Endothelial cell of umbilical vein (primary cell): ENCODE results near the gene UBE2S. TPM values are rescaled to one million over a fixed set of nuclear protein-coding genes. Genes with fewer than 3 reads are reported as not detected.

Experiments
- BruUV-seq: library from RNA; stranded (reverse); fragments of 400-500 nt; replicated peaks from 2 replicates; lab custom pipeline; 2021; lab: Mats Ljungman, UMichigan
- CTCF ChIA-PET: fragments of 300-600, 350-600 bp; sonication (Branson Sonifier 250); formaldehyde crosslinking; loops from one replicate; lab custom pipeline; 2021; ENCODE audit warnings: antibody characterized with exemption, inconsistent platforms; lab: Charles Lee
- POLR2A ChIA-PET: fragments of 300-600, 350-600 bp; sonication (Branson Sonifier 250); formaldehyde crosslinking; loops from one replicate; lab custom pipeline; 2021; ENCODE audit warnings: antibody characterized with exemption, inconsistent platforms; lab: Charles Lee
- DNase-seq: peaks from one replicate; pipeline ENCODE4 v3.0.0-alpha.2; 2011; ENCODE audit warnings: low read depth, low spot score
- FAIRE-seq: peaks from 2 replicates; lab custom pipeline; 2011; peaks lifted over from hg19 to GRCh38; lab: Jason Lieb, UNC
- H2AFZ ChIP-seq: 2 replicates; pipeline ENCODE4 v1.6.0; 2012; ENCODE audit warnings: low read depth, low read length, control low read depth, inconsistent platforms
- H3K27ac ChIP-seq: 2 replicates; pipeline ENCODE4 v1.5.1; 2011; ENCODE audit warnings: low read depth, mild to moderate bottlenecking, control low read depth, low read length, moderate library complexity; ENCODE audit not compliant: insufficient read depth
- H3K27me3 ChIP-seq, 2 experiments: 2 replicates each; pipeline versions ENCODE4 v1.6.0 to v1.6.1; 2011; ENCODE audit warnings: low read length in 2 of 2, mixed read lengths in 1 of 2; ENCODE audit not compliant: control insufficient read depth in 2 of 2, insufficient read depth in 2 of 2
- H3K36me3 ChIP-seq, 2 experiments: 2 replicates in 1 of 2; 3 replicates in 1 of 2; pipeline ENCODE4 v1.5.1; 2011; ENCODE audit warnings: low read length in 2 of 2, mild to moderate bottlenecking in 1 of 2, moderate library complexity in 1 of 2; ENCODE audit not compliant: control insufficient read depth in 2 of 2, insufficient read depth in 2 of 2; ENCODE audit errors: extremely low read depth in 1 of 2
- H3K4me1 ChIP-seq: 3 replicates; pipeline ENCODE4 v1.5.1; 2011; ENCODE audit warnings: mild to moderate bottlenecking, low read length; ENCODE audit not compliant: control insufficient read depth, insufficient read depth; ENCODE audit errors: extremely low read depth
- H3K4me2 ChIP-seq: 2 replicates; pipeline ENCODE4 v1.6.1; 2011; ENCODE audit warnings: low read length, control low read depth, mixed read lengths; ENCODE audit not compliant: insufficient read depth
- H3K4me3 ChIP-seq, 3 experiments: fragments of 200-600 bp in 1 of 3; sonication (generic), shearing (Covaris generic) in 1 of 3; replicated peaks in 1 of 3; 2 replicates each; pipeline ENCODE4 v1.5.1; 2011 to 2016; ENCODE audit warnings: control low read depth in 3 of 3, low read length in 3 of 3, mild to moderate bottlenecking in 2 of 3, inconsistent platforms in 1 of 3, low read depth in 1 of 3, moderate library complexity in 1 of 3; ENCODE audit not compliant: insufficient read depth in 1 of 3
- H3K79me2 ChIP-seq: 2 replicates; pipeline ENCODE4 v1.6.0; 2012; ENCODE audit warnings: low read length, inconsistent platforms; ENCODE audit not compliant: control insufficient read depth, insufficient read depth
- H3K9ac ChIP-seq: replicated peaks from 2 replicates; pipeline ENCODE3; 2011; ENCODE audit warnings: low read length, control low read depth; ENCODE audit not compliant: insufficient read depth; ENCODE audit errors: extremely low read depth
- H3K9me1 ChIP-seq: replicated peaks from 3 replicates; pipeline ENCODE4 v1.6.0; 2011; ENCODE audit warnings: mild to moderate bottlenecking, low read length; ENCODE audit not compliant: control insufficient read depth, insufficient read depth; ENCODE audit errors: extremely low read depth
- H3K9me3 ChIP-seq: replicated peaks from 2 replicates; pipeline ENCODE4 v1.5.1; 2012; ENCODE audit warnings: low read length, inconsistent platforms; ENCODE audit not compliant: control insufficient read depth, insufficient read depth
- H4K20me1 ChIP-seq: replicated peaks from 2 replicates; pipeline ENCODE3; 2011; ENCODE audit warnings: mild to moderate bottlenecking, low read length; ENCODE audit not compliant: control insufficient read depth, insufficient read depth; ENCODE audit errors: extremely low read depth
- CTCF ChIP-seq, 2 donors: IDR thresholded peaks; 1 replicate in 1 of 2; 2 replicates in 1 of 2; pipeline ENCODE4 v1.5.1; 2011; ENCODE audit warnings: low read length in 2 of 2, mild to moderate bottlenecking in 2 of 2, moderate library complexity in 2 of 2, control low read depth in 1 of 2, inconsistent platforms in 1 of 2, low read depth in 1 of 2; ENCODE audit not compliant: insufficient read depth in 1 of 2; ENCODE audit errors: extremely low read depth in 1 of 2
- EZH2 ChIP-seq: IDR thresholded peaks from 2 replicates; pipeline ENCODE4 v1.6.1; 2012; ENCODE audit warnings: borderline replicate concordance, low read depth, mild to moderate bottlenecking, moderate library complexity, low read length, inconsistent platforms; ENCODE audit not compliant: severe bottlenecking
- FOS ChIP-seq: IDR thresholded peaks from 2 replicates; pipeline ENCODE4 v1.6.1; 2011; ENCODE audit warnings: mild to moderate bottlenecking, low read length, moderate library complexity, borderline replicate concordance; ENCODE audit not compliant: insufficient read depth
- GATA2 ChIP-seq: IDR thresholded peaks from 2 replicates; pipeline ENCODE4 v1.7.0; 2011; ENCODE audit warnings: low read depth, mild to moderate bottlenecking, moderate library complexity, mixed read lengths, low read length; ENCODE audit not compliant: insufficient read length, insufficient read depth
- JUN ChIP-seq: IDR thresholded peaks from 2 replicates; pipeline ENCODE4 v1.6.1; 2011; ENCODE audit warnings: borderline replicate concordance, low read depth; ENCODE audit not compliant: insufficient read length, insufficient read depth
- MYC ChIP-seq: IDR thresholded peaks from one replicate; pipeline ENCODE4 v1.6.1; 2011; ENCODE audit warnings: mild to moderate bottlenecking, low read depth, low read length
- POLR2A ChIP-seq: IDR thresholded peaks from 2 replicates; pipeline ENCODE4 v1.6.1; 2012; ENCODE audit warnings: low read depth, mild to moderate bottlenecking, control low read depth, low read length
- POLR2AphosphoS5 ChIP-seq: IDR thresholded peaks from 2 replicates; pipeline ENCODE4 v1.6.1; 2012; ENCODE audit warnings: low read depth, mild to moderate bottlenecking, control low read depth, low read length, moderate library complexity; ENCODE audit not compliant: insufficient read depth
- dilution Hi-C: fragments of 300-500 bp; cut with MboI; formaldehyde crosslinking; loops from one replicate; pipeline ENCODE4 v1.15.0; 2019; ENCODE audit warnings: low sequenced_read_pairs; ENCODE audit not compliant: extremely low pct_ligation_motif_present
- intact Hi-C: fragments of 100-400 bp; cut with micrococcal nuclease; formaldehyde crosslinking; loops from one replicate; pipeline ENCODE4 v1.10.0; 2022
- polyA plus RNA-seq, 4 experiments: library from polyadenylated mRNA; depleted of rRNA in 3 of 4; stranded (reverse) in 3 of 4; unstranded in 1 of 4; fragments of >200 nt; gene quantifications; 2 replicates each; pipeline versions ENCODE4 v1.2.1 to v1.2.3, GENCODE V29; 2011 to 2012; ENCODE audit warnings: missing spikeins in 1 of 4
- total RNA-seq: library from RNA; stranded (reverse); gene quantifications from 2 replicates; pipeline ENCODE4 v1.2.3, GENCODE V29; 2021
- TF ChIP-seq, protein P1 (sequence below): IDR thresholded peaks from 2 replicates; pipeline ENCODE4 v1.6.1; 2011; ENCODE audit not compliant: insufficient read depth, insufficient read length

UBE2S gene
- total and polyA plus RNA-seq, 2 donors (not counting 3 experiments of a cell fraction or from before 2014, with no cell fraction given): 183 to 257 TPM

DNA sequence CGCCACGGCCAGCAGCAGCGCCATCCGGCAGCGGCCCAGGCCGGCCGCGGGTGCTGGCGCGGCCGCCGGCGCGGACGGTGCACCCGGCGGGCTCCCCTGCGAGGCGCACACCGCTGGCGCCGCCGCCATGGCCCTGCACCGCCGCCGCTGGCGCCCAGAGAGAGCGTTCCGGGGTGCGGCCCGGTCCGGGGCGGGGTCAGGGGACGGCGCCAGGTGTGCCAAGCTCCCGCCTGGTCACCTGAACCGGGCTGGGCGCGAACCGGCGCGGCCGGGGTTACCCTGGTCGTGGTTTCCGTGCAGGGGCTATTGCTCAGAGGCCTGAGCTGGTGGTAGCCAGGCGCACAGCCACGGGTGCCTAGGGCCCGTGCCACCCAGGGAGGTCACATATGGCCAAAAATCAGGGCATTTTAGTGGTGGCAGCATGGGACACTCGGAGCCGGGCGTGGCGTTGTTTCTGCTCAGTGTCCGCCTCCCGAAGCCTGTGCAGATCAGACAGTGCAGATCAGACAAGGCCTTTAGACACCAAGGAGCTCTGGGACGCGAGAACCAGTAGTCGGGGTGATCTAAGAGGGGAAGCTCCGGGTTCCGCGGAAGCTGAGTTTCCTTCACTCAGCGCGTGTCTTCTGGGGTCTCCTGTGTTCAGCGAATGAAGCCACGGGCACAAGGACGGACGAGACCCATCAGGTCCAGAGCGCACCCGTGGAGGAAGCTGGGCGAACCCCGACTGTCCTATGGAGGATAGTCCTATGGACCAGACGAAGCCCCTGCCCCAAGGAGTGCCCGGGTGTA lies 23.3 kb downstream of the UBE2S start, which contains the start of gene TMEM238:
TMEM238 (minus strand) TSS at position 162 of the 789 bp plus-strand sequence; CDS start at position 129, 33 bp downstream.
- intact Hi-C loops: loop anchor here (2.0 to 10.0 kb wide), 3 partner anchors 76 to 240 kb away; partner anchors contain the start of genes ISOC2, TNNT1, ZNF524 and ZNF865
- H3K27ac ChIP-seq: peak within 1 kb of the TSS; percentile 75
- peaks cover 4% of the 10 kb centered on the region for H4K20me1 ChIP-seq
- H3K9ac ChIP-seq: peak within 1 kb of the TSS; percentile 67
- no peak for FAIRE-seq
- peak within 1 kb of the TSS; percentile 73 for H2AFZ ChIP-seq
- H3K79me2 ChIP-seq: peaks cover 36% of the 10 kb centered on the region
- H3K4me1 ChIP-seq: peaks cover 31% of the 10 kb centered on the region
- no peak for TF ChIP-seq EZH2
- no peak for TF ChIP-seq GATA2
- no peak for TF ChIP-seq MYC
- no peak for TF ChIP-seq POLR2AphosphoS5
- TF ChIP-seq FOS: no peak
- no peak for TF ChIP-seq CTCF (IDR thresholded peaks at IDR 0.05; ENCODE audit: extremely low read depth in 1 of 2, insufficient read depth in 1 of 2, low read depth in 1 of 2, low read length in 2 of 2)
- TF ChIP-seq, protein P1, sequence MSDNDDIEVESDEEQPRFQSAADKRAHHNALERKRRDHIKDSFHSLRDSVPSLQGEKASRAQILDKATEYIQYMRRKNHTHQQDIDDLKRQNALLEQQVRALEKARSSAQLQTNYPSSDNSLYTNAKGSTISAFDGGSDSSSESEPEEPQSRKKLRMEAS: no peak
- no peak for TF ChIP-seq JUN
- no peak for TF ChIP-seq POLR2A
- H3K9me3 ChIP-seq: no peaks in the 10 kb centered on the region
- dilution Hi-C loops: no loop called here
- CTCF ChIA-PET: interaction anchor here (0.6 to 2.9 kb wide), 25 partner anchors 9 to 296 kb away, joined by 3 to 51 read pairs (median 5); partner anchors contain the start of genes HSPBP1, KMT5C and PPP6R1
- H3K36me3 ChIP-seq: peaks cover 11 to 20% of the 10 kb centered on the region in 2 experiments
- H3K27me3 ChIP-seq: no peaks in the 10 kb centered on the region
- no TSS peak for BruUV-seq
- no peak for DNase-seq
- POLR2A ChIA-PET: interaction anchor here (2.4 kb wide), 2 partner anchors 23 to 45 kb away, joined by 9 to 11 read pairs; partner anchors contain the start of genes KMT5C and UBE2S
- no peaks in the 10 kb centered on the region for H3K9me1 ChIP-seq
- peak within 1 kb of the TSS in 2 of 3 experiments; percentile 39 to 58 for H3K4me3 ChIP-seq
- peak within 1 kb of the TSS; percentile 86 for H3K4me2 ChIP-seq
